HG02840 (cell line): ENCODE results near the gene ZNF385D.

Experiments used
- ATAC-seq: cut with Tn5 transposase; IDR thresholded peaks from one replicate; pipeline ENCODE4 v1.9.1; 2021; ENCODE audit warnings: mild to moderate bottlenecking, moderate library complexity, moderate number of reproducible peaks; ENCODE audit not compliant: unreplicated experiment, low FRiP score

ZNF385D gene

DNA sequence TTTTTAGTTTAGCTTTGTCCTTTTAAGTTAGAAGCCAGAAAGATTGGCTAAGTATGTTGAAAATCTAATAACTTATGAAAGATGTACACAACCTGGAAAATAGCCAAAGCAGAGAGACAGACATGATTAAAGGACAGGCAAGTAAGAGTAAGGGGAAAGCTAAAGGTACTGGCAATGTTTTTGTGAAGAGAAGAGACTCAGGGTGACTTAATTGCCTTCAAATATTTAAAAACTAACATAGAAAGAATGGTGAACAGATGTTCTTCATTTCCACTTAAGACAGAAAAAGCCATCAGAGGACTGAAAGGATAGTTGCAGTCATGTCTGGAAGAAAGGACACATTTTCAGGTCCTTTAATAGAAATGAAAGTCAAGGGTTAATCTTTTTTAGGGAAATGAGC is 68.8 kb downstream of the ZNF385D start:
- ATAC-seq, result no peak

DNA sequence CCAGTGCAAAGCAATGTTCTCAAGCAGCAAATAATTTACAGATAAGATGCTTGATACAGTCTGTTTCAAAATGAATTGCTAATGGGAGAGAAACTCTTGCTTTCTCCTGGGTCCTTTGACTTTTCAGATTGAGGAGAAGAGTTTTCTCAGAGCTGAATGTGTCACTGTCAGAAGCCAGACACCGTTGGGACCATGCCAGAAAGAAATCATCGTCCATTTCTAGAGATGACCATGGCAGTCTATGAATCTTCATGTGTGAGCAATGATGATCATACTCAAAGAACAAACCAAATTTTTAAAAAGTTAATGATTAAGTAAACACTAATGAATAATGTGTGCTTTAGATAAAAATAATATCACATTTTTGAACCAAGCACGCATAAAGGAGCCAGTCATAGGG is 77.6 kb downstream of the ZNF385D start:
- ATAC-seq, result no peak

GRCh38 chr3:21672303-21672702 is 78.7 kb downstream of the ZNF385D start:
- no peak for ATAC-seq

DNA sequence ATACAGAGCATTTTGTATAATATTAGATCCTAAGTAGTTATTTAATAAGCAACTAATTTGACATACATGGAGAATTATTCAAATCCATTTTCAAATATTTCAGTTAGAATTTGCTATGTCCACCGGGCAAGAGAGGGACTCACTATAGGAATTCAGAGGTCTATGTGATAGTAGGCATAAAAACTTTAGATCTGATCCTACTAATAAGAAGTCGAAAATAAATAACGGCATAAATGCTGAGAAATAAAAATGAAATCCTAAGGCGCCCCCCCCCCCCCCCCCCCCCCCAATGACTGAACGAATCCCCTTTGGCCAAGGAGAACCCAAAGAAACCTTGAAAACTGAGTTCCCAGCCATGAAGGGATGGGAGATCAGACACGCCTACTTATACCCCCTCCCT is 80.6 kb downstream of the ZNF385D start:
- no peak for ATAC-seq

- ATAC-seq, result no peak
Measured at GRCh38 chr3:21668012-21668411, 83.0 kb downstream of the ZNF385D start.

- ATAC-seq, result no peak
Measured at GRCh38 chr3:21665444-21666100, 85.4 kb downstream of the ZNF385D start.

- ATAC-seq, result no peak
Measured at GRCh38 chr3:21664996-21665395, 86.0 kb downstream of the ZNF385D start.

GRCh38 chr3:21662403-21662802 is 88.6 kb downstream of the ZNF385D start:
- no peak for ATAC-seq

DNA sequence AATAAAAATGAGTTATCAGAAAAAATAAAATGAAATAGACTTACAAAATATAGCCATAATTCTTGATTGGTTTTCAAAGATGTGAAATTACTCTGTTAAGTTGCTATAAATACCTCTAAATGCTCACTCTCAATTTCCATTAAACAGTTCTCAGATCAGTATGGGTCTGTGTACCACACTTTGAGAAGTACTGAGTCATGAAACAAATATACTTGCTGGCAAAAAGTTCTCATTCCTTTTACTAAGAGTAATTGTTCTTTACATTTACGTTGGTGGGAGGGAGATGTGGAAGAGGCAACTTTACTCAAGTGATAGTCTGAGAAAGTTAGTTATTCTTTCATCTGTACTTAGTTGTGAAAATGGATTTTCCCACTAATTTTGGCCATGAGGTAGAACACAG is 96.3 kb downstream of the ZNF385D start:
- no peak for ATAC-seq

DNA sequence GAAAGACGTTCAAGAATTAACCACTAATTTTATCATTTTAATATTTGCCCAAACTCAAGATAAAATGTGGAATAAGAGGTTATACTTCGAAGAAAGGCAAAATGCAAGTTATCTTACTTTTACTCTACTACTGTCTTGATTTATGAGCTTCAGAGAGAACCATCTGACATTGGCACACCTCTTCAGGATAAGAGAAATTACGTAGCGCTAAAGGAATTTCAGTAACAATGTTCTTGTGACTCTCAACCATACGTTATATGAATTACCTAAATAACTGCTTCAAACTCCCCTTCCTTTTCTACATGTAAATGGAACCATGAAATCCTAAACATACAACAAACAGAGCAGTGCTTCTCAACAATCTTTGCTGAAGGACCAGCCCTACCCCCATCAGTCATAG is 96.8 kb downstream of the ZNF385D start:
- no peak for ATAC-seq

DNA sequence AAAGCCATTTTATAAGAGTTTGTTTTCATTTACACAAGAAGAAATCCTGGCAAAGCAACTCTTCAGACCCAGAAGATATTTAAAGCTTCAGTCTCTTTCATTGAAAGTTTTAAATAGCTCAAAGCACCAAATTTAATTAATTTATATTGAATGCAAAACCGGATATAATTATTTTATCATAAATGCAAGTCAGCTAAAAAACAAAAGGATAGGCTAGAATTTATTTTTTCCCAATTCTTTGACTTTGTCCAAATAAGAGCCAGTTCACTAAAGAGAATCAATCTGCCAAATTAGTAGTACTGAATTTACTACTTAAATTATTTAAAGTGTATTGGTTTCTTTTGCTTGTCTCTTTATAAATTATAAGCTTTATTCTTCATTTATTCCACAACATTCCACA is 101.5 kb downstream of the ZNF385D start:
- ATAC-seq, result no peak

GRCh38 chr3:21647961-21648360 is 103.0 kb downstream of the ZNF385D start:
- ATAC-seq, result no peak

DNA sequence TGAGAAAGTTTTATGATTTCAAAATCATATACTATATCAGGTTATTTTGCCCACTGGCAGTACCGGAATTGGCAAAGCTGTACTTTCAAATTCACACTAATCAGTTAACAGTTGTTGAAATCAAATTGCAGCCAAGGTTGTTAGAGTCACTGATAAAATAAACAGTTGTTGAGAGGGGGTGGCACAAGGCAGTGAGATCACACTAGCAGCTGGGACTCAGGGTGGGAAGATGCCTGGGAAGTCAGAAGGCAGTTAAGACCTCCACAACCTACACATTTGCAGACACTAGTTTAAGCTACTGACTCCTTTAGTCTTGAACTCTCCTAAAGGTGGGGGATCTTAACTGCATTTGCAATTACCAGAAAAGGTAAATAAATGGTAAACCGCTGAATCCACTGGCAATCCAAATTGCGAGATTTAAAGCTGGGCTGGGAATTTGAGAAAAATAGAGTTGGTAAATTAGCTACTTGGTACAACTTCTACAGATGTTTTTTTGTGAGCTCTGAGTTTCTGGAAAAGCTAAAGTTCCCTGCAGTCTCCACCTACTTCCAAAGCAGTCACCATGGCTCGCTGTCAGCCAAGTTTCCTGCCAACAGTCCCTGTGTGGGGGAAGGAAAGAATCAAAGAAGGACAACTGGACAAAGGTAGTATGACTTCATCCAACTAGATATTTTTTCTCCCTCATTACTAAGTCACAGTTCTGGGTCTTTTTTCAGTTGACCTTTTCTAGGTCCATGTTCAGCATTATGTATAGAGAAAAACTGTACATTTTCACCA is 105.7 kb downstream of the ZNF385D start:
- ATAC-seq, result no peak

DNA sequence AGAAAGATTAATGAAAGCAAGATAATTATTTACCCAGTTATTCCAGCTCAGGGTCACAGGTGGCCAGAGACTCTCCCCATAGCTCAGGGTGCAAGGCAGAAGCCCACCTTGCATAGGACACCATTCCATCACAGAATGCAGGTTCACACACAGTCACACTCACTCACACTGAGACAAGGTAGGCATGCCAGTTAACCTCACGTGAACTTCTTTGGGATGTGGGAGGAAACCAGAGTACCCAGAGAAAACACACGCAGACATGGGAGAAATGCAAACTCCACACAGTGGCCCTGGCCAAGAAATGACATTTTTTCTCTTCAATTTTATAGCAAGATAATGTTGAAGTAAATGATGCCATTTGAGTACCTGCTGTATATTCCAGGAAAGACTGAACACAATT is 106.7 kb downstream of the ZNF385D start:
- ATAC-seq, result no peak

- ATAC-seq, result no peak
Measured at GRCh38 chr3:21643752-21644151, 107.3 kb downstream of the ZNF385D start.

DNA sequence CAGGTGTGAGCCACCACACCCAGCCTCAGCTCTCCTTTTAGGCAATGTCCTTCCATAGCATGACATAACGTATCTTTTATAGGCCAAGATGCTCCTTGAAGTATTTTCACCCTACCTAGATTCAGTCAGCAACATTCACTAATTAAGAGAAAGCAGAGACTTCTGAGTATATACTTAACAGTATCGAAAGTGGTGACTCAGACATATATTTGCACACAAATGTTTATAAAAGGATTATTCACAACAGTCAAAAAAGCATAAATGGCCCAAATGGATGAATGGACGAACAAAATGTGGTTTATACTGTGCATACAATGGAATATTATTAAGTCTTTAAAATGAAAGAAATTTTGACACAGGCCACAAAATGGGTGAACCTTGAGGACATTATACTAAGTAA is 108.6 kb downstream of the ZNF385D start:
- no peak for ATAC-seq

DNA sequence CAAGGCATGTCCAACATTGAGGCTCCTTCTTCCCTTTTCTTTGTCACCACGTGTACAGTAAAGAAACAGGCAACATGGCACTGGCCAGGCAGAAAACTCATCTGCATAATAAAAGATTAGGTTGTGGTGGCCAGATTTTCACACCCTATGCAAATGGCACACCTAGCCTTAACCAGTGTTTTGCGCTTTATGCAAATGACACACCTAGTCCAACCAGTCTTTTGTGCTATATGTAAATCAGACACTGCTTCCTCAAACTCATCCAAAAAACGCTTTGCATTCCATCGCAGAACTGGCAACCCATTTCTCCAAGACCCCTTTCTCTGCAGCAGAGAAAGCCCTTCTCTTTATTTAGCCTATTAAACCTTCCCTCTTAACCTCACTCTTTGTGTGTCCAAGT is 109.1 kb downstream of the ZNF385D start:
- no peak for ATAC-seq

DNA sequence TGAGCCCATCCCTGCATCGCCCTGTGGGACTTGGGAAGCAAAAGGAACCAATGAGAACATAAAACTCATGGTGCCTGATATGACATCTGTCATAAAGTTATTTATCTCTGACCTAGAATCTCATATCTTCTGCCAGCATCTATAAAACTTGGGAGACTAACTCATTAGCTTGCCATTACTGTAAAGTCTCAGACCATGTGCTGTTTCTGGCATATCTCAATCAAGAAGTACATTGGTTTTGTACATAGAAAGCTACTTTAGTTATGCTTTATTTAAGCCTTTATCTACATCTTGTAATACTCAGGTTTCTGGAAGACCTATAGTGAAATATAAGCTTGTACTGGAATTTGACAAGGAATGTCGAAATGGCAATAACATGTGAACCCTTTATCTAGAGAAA is 112.5 kb downstream of the ZNF385D start:
- ATAC-seq, result no peak

DNA sequence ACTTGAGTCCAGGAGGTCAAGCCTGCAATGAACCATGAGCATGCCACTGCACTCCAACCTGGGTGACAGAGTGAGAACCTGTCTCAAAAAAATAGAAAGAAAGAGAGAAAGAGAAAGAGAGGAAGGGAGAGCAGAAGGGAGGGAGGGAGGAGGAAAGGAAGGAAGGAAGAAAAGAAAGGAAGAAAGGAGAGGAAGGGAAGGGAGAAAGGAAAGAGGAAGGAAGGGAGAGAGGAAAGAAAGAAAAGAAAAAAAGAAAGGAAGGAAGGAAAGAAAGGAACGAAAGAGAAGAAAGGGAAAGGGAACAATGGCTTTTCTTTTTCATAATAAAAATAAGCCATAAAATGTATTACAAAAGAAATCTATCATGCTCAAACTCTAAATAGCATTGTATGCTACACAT is 116.9 kb downstream of the ZNF385D start:
- no peak for ATAC-seq

DNA sequence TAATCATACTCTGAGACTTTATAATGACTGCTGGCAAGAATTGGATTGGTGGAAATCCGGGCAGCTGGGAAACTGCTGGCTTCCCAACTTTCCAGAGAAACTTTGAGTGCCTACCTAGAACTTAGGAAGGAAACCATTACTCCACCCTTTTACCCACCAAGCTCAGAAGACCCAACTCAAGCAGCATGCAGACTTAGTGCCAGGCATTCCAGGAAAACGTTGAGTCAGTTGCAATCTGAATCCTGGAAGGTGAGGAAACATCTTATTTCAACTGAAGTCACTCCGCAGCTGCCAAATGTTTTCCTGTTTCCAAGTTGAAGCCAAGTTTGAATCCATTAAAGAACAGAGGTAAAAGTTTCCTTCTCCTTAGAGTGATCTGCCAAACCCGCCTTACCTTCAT is 126.5 kb downstream of the ZNF385D start:
- no peak for ATAC-seq

DNA sequence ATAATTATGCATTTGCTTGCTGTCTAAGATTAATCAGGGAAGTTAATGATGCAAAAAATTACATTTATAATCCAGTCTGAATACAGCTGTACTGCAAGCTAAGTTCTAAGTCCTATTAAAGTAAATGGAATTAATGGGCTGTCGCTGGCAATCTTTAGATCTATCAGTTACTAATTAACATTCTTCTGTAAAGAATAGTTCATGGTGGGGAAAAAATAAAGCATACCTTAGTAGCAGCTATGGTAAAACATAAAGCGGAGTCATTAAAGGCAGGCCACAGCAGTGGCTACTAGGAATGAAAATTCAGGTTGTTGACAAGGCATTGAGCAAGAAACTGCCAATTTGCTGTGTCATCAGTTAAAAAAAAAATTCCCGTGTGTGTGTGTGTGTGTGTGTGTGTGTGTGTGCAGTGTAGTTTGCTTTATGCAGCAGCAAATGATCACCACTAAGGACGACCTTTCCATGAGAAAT is 129.8 kb downstream of the ZNF385D start:
- no peak for ATAC-seq

GRCh38 chr3:21620511-21621155 is 130.4 kb downstream of the ZNF385D start:
- no peak for ATAC-seq
